Lung (tissue), 12 donors: ENCODE data around the gene ZNF219. TPM values are rescaled to one million over a fixed set of nuclear protein-coding genes. Genes with fewer than 3 reads are reported as not detected.

Experiments used
- ATAC-seq: fragments of 200-7000 bp; cut with Tn5 transposase; one replicate; pipeline ENCODE4 v1.9.1; 2020; ENCODE audit warnings: moderate number of reproducible peaks; ENCODE audit not compliant: insufficient read depth, low FRiP score
- DNase-seq, 3 donors: peaks; one replicate each; pipeline ENCODE4 v3.0.0-alpha.2; 2013 to 2017
- H3K27ac ChIP-seq, 2 donors: one replicate each; pipeline ENCODE4 v1.5.1; 2013; ENCODE audit warnings: mild to moderate bottlenecking in 2 of 2, moderate library complexity in 2 of 2, control low read depth in 1 of 2, inconsistent platforms in 1 of 2, low read depth in 1 of 2, low read length in 1 of 2
- H3K27me3 ChIP-seq, 3 donors: one replicate each; pipeline ENCODE4 v1.5.1; 2013; ENCODE audit warnings: low read length in 2 of 3; ENCODE audit not compliant: control insufficient read depth in 3 of 3, insufficient read depth in 3 of 3
- H3K36me3 ChIP-seq, 4 donors: one replicate each; pipeline ENCODE4 v1.5.1; 2013; ENCODE audit warnings: low read length in 4 of 4, mild to moderate bottlenecking in 1 of 4, moderate library complexity in 1 of 4; ENCODE audit not compliant: control insufficient read depth in 4 of 4, insufficient read depth in 4 of 4
- H3K4me1 ChIP-seq, 5 donors: one replicate each; pipeline ENCODE4 v1.5.1; 2013; ENCODE audit warnings: low read length in 5 of 5, mild to moderate bottlenecking in 2 of 5, moderate library complexity in 1 of 5; ENCODE audit not compliant: control insufficient read depth in 5 of 5, insufficient read depth in 5 of 5
- H3K4me3 ChIP-seq: one replicate; pipeline ENCODE4 v1.5.1; 2013; ENCODE audit warnings: mild to moderate bottlenecking, control low read depth, moderate library complexity
- H3K9ac ChIP-seq, 2 donors: one replicate each; pipeline ENCODE4 v1.5.1; 2013; ENCODE audit warnings: low read length in 2 of 2, control low read depth in 1 of 2; ENCODE audit not compliant: insufficient read depth in 1 of 2
- H3K9me3 ChIP-seq, 4 donors: one replicate each; pipeline ENCODE4 v1.5.1; 2013; ENCODE audit warnings: low read length in 3 of 4, mild to moderate bottlenecking in 1 of 4, moderate library complexity in 1 of 4; ENCODE audit not compliant: control insufficient read depth in 4 of 4, insufficient read depth in 3 of 4
- CTCF ChIP-seq: IDR thresholded peaks from 2 replicates; pipeline ENCODE4 v1.5.1; 2012; ENCODE audit warnings: mild to moderate bottlenecking; ENCODE audit errors: control extremely low read depth, extremely low read depth
- WGBS, 2 donors: extraction: QIAGEN DNeasy Blood & Tissue Kit; methylation state at CpG; one replicate each; pipeline ENCODE4 v1.1.7; 2013; 5-methylcytosine and 5-hydroxymethylcytosine counted together
- polyA plus RNA-seq, 2 donors: library from polyadenylated mRNA; stranded (reverse); fragments of 200-250 nt; gene quantifications; one replicate each; pipeline ENCODE4 v1.2.1, GENCODE V29; 2013
- total RNA-seq, 2 donors: library from RNA; depleted of rRNA in 1 of 2; stranded (reverse); fragments of >200 nt in 1 of 2; gene quantifications; one replicate each; pipeline ENCODE4 v1.2.1, GENCODE V29; 2014 to 2021
- donor health status: control.
- donor health status: control.
- donor health status: Bipolar disorder and iron deficiency.
- donor health status: healthy.
- donor health status: DM: yes; HTN: yes; CAD: no.

Gene ZNF219
- total and polyA plus RNA-seq, 4 donors = 8.0 to 48.5 (median 30.0) TPM

DNA sequence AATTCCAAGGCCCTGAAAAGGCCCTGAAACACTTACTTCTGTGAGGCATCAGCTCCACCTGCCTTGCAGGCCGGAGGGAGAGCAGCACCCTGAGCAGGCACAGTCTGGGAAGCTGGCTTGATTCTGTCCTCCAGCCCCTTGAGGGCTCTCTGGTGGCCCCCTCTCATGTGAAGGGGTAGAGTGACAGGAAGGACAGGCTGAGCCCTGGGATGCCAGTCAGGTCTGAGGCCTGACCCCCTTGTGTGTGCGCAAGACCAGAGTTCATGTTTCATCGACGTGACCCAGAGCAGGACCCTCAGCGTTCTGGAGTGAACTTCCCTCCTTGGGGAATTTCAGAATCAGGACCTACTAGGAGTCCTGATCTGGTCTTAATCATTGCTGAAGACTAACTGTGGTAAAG is 39.6 kb downstream of the ZNF219 start:
- H3K9me3 ChIP-seq = no peaks in the 10 kb centered on the region
- H3K36me3 ChIP-seq = no peaks in the 10 kb centered on the region
- no peak overlapping the region for H3K9ac ChIP-seq
- no peaks in the 10 kb centered on the region for H3K27me3 ChIP-seq
- DNase-seq = no peak
- 89 to 93% methylated on average over 5 of the region's 5 CpGs for WGBS, 2 donors
- H3K27ac ChIP-seq = no peak overlapping the region
- ATAC-seq = no peak
- H3K4me3 ChIP-seq = no peak overlapping the region
- H3K4me1 ChIP-seq = peaks cover 0 to 5% (median 0%) of the 10 kb centered on the region in 5 donors
- no peak for TF ChIP-seq CTCF

DNA sequence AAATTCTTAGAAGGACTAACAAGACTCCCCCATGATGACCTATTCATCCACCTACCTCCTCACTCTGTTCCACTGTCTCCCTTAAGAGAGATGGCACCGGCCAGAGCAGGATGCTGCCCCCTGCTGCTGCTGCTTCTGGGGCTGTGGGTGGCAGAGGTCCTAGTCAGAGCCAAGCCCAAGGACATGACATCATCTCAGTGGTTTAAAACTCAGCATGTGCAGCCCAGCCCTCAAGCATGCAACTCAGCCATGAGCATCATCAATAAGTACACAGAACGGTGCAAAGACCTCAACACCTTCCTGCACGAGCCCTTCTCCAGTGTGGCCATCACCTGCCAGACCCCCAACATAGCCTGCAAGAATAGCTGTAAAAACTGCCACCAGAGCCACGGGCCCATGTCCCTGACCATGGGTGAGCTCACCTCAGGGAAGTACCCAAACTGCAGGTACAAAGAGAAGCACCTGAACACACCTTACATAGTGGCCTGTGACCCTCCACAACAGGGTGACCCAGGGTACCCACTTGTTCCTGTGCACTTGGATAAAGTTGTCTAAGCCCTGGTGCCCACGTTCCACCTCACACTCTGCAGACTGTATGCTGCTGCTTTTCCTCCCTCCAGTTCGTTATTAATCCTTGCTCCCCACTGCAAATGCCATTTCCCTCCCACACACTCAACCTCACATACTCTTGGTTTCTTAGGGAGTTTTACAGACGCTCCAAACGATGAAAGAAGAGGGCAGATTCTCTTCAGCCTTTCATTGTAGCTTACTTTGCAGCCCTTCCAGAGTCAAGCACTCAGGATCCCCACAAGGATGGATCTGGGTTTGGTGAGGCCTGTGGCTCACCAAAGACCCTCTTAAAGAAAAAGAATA is 40.4 kb downstream of the ZNF219 start, which contains the start of gene RNASE8:
Gene RNASE8 (plus strand): TSS at position 20 of the 873 bp plus-strand sequence. CDS start 71 bp downstream, at position 91.
- DNase-seq = no peak
- H3K4me3 ChIP-seq = no peak within 1 kb of the TSS
- WGBS, 2 donors = 81 to 84% methylated on average over 8 of the region's 8 CpGs
- no peaks in the 10 kb centered on the region for H3K27me3 ChIP-seq
- no peaks in the 10 kb centered on the region for H3K9me3 ChIP-seq
- no peaks in the 10 kb centered on the region for H3K36me3 ChIP-seq
- no peak for ATAC-seq
- H3K4me1 ChIP-seq = peaks cover 0 to 5% (median 0%) of the 10 kb centered on the region in 5 donors
- no peak within 1 kb of the TSS for H3K27ac ChIP-seq
- no peak for TF ChIP-seq CTCF
- H3K9ac ChIP-seq = no peak within 1 kb of the TSS

- ATAC-seq = no peak
- Histone ChIP-seq H3K4me3 (no peak overlapping the region), H3K36me3 (no peaks in the 10 kb centered on the region), H3K9me3 (no peaks in the 10 kb centered on the region), H3K27ac (no peak overlapping the region), H3K9ac (no peak overlapping the region), H3K4me1 (peaks cover 0 to 5% (median 0%) of the 10 kb centered on the region in 5 donors), H3K27me3 (no peaks in the 10 kb centered on the region)
- WGBS, 2 donors = 76 to 79% methylated on average over 10 of the region's 10 CpGs
- no peak for TF ChIP-seq CTCF
- peak in 1 of 3 donors; percentile 23 for DNase-seq
These were observed 41.8 kb downstream of the ZNF219 start for GRCh38 chr14:21056520-21057163.
